Measurements from ENCODE around the gene POSTN. TPM values are rescaled to one million over a fixed set of nuclear protein-coding genes. Genes with fewer than 3 reads are reported as not detected.
A peak's percentile ranks its signal among the peaks of the same experiment; 100 is the strongest.
"Not testable (repeated sequence)": the region's sequence is repeated elsewhere in the genome, so short reads cannot be mapped to it uniquely, and the experiment has no call there.

Gene POSTN
- total RNA-seq, 1 donor from 2014 or later, result 93.0 TPM

DNA sequence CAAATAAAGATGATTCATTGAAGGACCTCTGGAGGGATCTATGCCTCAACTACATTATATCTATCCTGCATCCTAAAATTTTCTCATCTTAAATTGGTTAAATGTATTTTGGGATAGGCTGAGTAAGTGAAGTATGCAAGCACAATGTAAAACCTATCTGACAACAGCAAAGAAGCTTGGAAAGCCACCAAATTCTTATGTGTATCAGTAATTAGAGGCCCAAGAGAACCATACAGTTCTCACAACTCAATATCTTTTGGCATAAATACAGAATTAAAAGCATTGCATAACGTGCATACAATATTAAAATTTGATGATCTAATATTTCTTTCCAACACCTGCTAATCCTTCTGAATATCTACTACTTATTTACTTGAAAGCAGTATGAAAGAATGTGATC lies 13.0 kb downstream of the POSTN start:
- H3K27ac Mint-ChIP-seq (ENCODE audit: unreplicated experiment), result no peak overlapping the region
- H3K27me3 Mint-ChIP-seq (ENCODE audit: low read depth), result no peaks in the 10 kb centered on the region
- TF ChIP-seq, protein P1, sequence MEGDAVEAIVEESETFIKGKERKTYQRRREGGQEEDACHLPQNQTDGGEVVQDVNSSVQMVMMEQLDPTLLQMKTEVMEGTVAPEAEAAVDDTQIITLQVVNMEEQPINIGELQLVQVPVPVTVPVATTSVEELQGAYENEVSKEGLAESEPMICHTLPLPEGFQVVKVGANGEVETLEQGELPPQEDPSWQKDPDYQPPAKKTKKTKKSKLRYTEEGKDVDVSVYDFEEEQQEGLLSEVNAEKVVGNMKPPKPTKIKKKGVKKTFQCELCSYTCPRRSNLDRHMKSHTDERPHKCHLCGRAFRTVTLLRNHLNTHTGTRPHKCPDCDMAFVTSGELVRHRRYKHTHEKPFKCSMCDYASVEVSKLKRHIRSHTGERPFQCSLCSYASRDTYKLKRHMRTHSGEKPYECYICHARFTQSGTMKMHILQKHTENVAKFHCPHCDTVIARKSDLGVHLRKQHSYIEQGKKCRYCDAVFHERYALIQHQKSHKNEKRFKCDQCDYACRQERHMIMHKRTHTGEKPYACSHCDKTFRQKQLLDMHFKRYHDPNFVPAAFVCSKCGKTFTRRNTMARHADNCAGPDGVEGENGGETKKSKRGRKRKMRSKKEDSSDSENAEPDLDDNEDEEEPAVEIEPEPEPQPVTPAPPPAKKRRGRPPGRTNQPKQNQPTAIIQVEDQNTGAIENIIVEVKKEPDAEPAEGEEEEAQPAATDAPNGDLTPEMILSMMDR (conservative IDR thresholded peaks at IDR 0.05), result no peak
- DNase-seq (ENCODE audit: low read depth, low spot score), result no peak
- H3K36me3 Mint-ChIP-seq (ENCODE audit: low read depth), result peaks cover 4% of the 10 kb centered on the region
- H3K4me1 Mint-ChIP-seq, result no peaks in the 10 kb centered on the region
- H3K4me3 Mint-ChIP-seq, result no peak overlapping the region
- H3K9me3 Mint-ChIP-seq, result no peaks in the 10 kb centered on the region

- TF ChIP-seq, protein P1 (conservative IDR thresholded peaks at IDR 0.05), result no peak
- Mint-ChIP-seq H3K4me3 (no peak overlapping the region), H3K9me3 (no peaks in the 10 kb centered on the region), H3K4me1 (no peaks in the 10 kb centered on the region), H3K27ac (ENCODE audit: unreplicated experiment) (no peak overlapping the region), H3K36me3 (ENCODE audit: low read depth) (no peaks in the 10 kb centered on the region), H3K27me3 (ENCODE audit: low read depth) (no peaks in the 10 kb centered on the region)
- no peak for DNase-seq (ENCODE audit: low read depth, low spot score)
These were observed 22.0 kb downstream of the POSTN start for GRCh38 chr13:37576601-37577000.

GRCh38 chr13:37565425-37565824 lies 33.1 kb downstream of the POSTN start:
- no peak for DNase-seq (ENCODE audit: low read depth, low spot score)
- H3K36me3 Mint-ChIP-seq (ENCODE audit: low read depth), result peaks cover 5% of the 10 kb centered on the region
- no peak overlapping the region for H3K4me3 Mint-ChIP-seq
- TF ChIP-seq, protein P1 (conservative IDR thresholded peaks at IDR 0.05), result no peak
- no peaks in the 10 kb centered on the region for H3K27me3 Mint-ChIP-seq (ENCODE audit: low read depth)
- no peaks in the 10 kb centered on the region for H3K9me3 Mint-ChIP-seq
- H3K27ac Mint-ChIP-seq (ENCODE audit: unreplicated experiment), result no peak overlapping the region
- H3K4me1 Mint-ChIP-seq, result no peaks in the 10 kb centered on the region

- TF ChIP-seq, protein P1 (conservative IDR thresholded peaks at IDR 0.05), result no peak
- DNase-seq (ENCODE audit: low read depth, low spot score), result no peak
- H3K27me3 Mint-ChIP-seq (ENCODE audit: low read depth), result no peaks in the 10 kb centered on the region
- H3K27ac Mint-ChIP-seq (ENCODE audit: unreplicated experiment), result peak overlapping the region; percentile 52
- peaks cover 20% of the 10 kb centered on the region for H3K9me3 Mint-ChIP-seq
- H3K4me3 Mint-ChIP-seq, result no peak overlapping the region
- peaks cover 9% of the 10 kb centered on the region for H3K36me3 Mint-ChIP-seq (ENCODE audit: low read depth)
- H3K4me1 Mint-ChIP-seq, result no peaks in the 10 kb centered on the region
These were observed 37.5 kb downstream of the POSTN start for GRCh38 chr13:37561031-37561430.

GRCh38 chr13:37560526-37560925 lies 38.0 kb downstream of the POSTN start:
- no peaks in the 10 kb centered on the region for H3K27me3 Mint-ChIP-seq (ENCODE audit: low read depth)
- no peak for DNase-seq (ENCODE audit: low read depth, low spot score)
- peaks cover 20% of the 10 kb centered on the region for H3K9me3 Mint-ChIP-seq
- TF ChIP-seq, protein P1 (conservative IDR thresholded peaks at IDR 0.05), result no peak
- no peak overlapping the region for H3K27ac Mint-ChIP-seq (ENCODE audit: unreplicated experiment)
- H3K4me1 Mint-ChIP-seq, result no peaks in the 10 kb centered on the region
- H3K4me3 Mint-ChIP-seq, result no peak overlapping the region
- H3K36me3 Mint-ChIP-seq (ENCODE audit: low read depth), result peaks cover 9% of the 10 kb centered on the region

- not testable (repeated sequence) for H3K4me1 Mint-ChIP-seq; H3K27me3 Mint-ChIP-seq (ENCODE audit: low read depth); H3K4me3 Mint-ChIP-seq; DNase-seq (ENCODE audit: low read depth, low spot score); H3K27ac Mint-ChIP-seq (ENCODE audit: unreplicated experiment)
- Mint-ChIP-seq H3K36me3 (ENCODE audit: low read depth) (peaks cover 15% of the 10 kb centered on the region), H3K9me3 (peaks cover 26% of the 10 kb centered on the region)
These were observed 39.8 kb downstream of the POSTN start for GRCh38 chr13:37558766-37559165.
